K562 (cell line): ENCODE measurements around the gene AMIGO3. TPM values are rescaled to one million over a fixed set of nuclear protein-coding genes. Genes with fewer than 3 reads are reported as not detected.

Experiments used
- ARNT ChIP-seq, 2 experiments: fragments of 450-650 bp; IDR thresholded peaks; 2 replicates each; pipeline ENCODE4 v1.6.1; 2016; ENCODE audit warnings: mild to moderate bottlenecking in 1 of 2
- ETV5 ChIP-seq: sonication (generic); formaldehyde crosslinking; IDR thresholded peaks from 2 replicates; pipeline ENCODE4 v1.4.0; 2020; ENCODE audit warnings: low read depth, mild to moderate bottlenecking, missing genetic modification reagents
- FIP1L1 ChIP-seq: fragments of 200-400 bp; formaldehyde crosslinking; IDR thresholded peaks from 2 replicates; pipeline ENCODE4 v1.6.1; 2018; ENCODE audit warnings: mild to moderate bottlenecking, low read depth, low read length; ENCODE audit not compliant: poor library complexity, severe bottlenecking
- PHF20 ChIP-seq: fragments of 450-650 bp; IDR thresholded peaks from 2 replicates; pipeline ENCODE4 v1.6.1; 2018; ENCODE audit not compliant: partially characterized antibody
- SIN3B ChIP-seq: fragments of 450-650 bp; IDR thresholded peaks from 2 replicates; pipeline ENCODE4 v1.6.1; 2017; ENCODE audit warnings: low read depth, mild to moderate bottlenecking, moderate library complexity
- SMAD4 ChIP-seq: fragments of 250-450 bp; sonication (Bioruptor Pico); conservative IDR thresholded peaks from 2 replicates; pipeline ENCODE4 v1.8.0; 2021; ENCODE audit warnings: inconsistent platforms, mild to moderate bottlenecking, moderate library complexity
- TAL1 ChIP-seq: fragments of 450-650 bp; IDR thresholded peaks from 2 replicates; pipeline ENCODE4 v1.6.1; 2016; ENCODE audit warnings: mild to moderate bottlenecking
- THRAP3 ChIP-seq: fragments of 450-650 bp; IDR thresholded peaks from 2 replicates; pipeline ENCODE4 v1.6.1; 2016; ENCODE audit warnings: mild to moderate bottlenecking, inconsistent platforms, borderline replicate concordance
- ZC3H4 ChIP-seq: sonication (generic); formaldehyde crosslinking; IDR thresholded peaks from 2 replicates; pipeline ENCODE4 v1.9.0; 2021; ENCODE audit warnings: missing genetic modification reagents, borderline replicate concordance
- ZNF324 ChIP-seq: fragments of 250-450 bp; sonication (Bioruptor Pico); IDR thresholded peaks from 2 replicates; pipeline ENCODE4 v1.4.0; 2020; ENCODE audit warnings: mild to moderate bottlenecking
- polyA plus RNA-seq, 8 experiments: library from polyadenylated mRNA; depleted of rRNA in 4 of 8; stranded (reverse) in 5 of 8; unstranded in 3 of 8; fragments of >200 nt; fragmentation: Nextera tagmentation in 2 of 8; fragmentation: Illumina TruSeq in 1 of 8; extraction: Ambion mirVana in 2 of 8; extraction: Trizol in 1 of 8; gene quantifications; 2 replicates each; pipeline versions ENCODE4 v1.2.1 to v1.2.3, GENCODE V29; 2011 to 2014; ENCODE audit warnings: inconsistent platforms in 1 of 8, missing spikeins in 1 of 8
- total RNA-seq, 7 experiments: library from RNA; depleted of rRNA in 6 of 7; stranded (reverse); fragments of >200 nt in 6 of 7; fragmentation: Illumina TruSeq in 2 of 7; extraction: Trizol in 2 of 7; gene quantifications; 2 replicates each; pipeline versions ENCODE4 v1.2.1 to v1.2.3, GENCODE V29; 2011 to 2021; ENCODE audit warnings: low replicate concordance in 1 of 7
- TF ChIP-seq, protein P1 (sequence below): fragments of 250-450 bp; sonication (Bioruptor Pico); IDR thresholded peaks from 2 replicates; pipeline ENCODE4 v1.8.0; 2021; ENCODE audit warnings: moderate library complexity, mild to moderate bottlenecking, inconsistent platforms
- TF ChIP-seq, protein P2 (sequence below): fragments of 200-800 bp; sonication (Bioruptor generic); IDR thresholded peaks from 2 replicates; pipeline ENCODE4 v1.6.1; 2017; ENCODE audit warnings: missing genetic modification characterization, missing compliant biosample characterization
- TF ChIP-seq, protein P3 (sequence below), 2 experiments: fragments of 450-650 bp; conservative IDR thresholded peaks; 2 replicates each; pipeline ENCODE4 v1.6.1; 2017; ENCODE audit warnings: mild to moderate bottlenecking in 2 of 2, moderate library complexity in 2 of 2

AMIGO3 gene
- total and polyA plus RNA-seq, 9 of the 15 experiments (the other 6 are each of a cell fraction or from before 2014, with no cell fraction given) = 0.13 to 2.8 (median 0.44) TPM; not detected in 4

DNA sequence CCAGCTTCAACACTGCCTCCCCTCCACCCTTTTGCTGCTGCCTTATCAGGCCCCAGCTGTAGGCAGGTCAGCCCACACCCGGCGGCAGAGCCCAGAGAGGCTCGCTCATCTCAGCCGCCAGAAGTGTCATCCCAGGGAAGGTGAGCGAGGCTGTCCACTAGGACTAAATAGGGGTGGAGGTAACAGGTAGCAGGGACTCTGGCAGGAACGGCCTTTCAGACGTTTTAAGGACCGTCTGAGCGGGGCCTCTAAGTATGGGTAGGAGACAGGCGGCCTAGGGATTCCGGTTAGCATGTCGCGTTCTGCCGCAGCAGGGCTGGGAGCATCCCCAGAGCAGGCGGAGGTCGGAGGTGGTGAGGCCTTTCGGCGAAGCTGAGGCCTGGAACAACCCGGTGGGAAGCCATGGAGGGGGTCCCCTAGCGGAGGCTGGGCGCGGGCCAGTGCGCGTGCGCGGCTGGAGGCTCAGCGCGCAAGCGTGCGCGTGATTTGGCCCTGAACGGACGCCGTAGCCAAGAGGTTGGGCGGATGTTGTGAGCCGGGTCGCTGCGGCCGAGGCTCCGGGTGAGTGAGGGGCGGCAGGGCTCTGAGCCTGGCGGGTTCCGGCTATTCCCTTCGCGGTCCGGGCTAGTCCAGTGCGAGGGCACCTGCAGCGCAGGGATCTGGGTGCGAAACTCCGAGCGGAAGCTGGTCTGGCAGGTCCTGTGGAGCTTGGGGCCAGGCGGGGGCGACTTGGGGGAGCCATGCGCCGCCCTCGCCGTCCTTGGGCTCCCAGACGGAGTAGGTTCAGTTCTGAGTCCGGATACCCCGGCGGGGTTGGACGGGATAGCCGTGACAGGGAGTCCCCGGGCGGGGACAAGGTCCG is 30.2 kb downstream of the AMIGO3 start, which contains the start of the genes MST1 and RNF123 (continued):
- TF ChIP-seq ZNF324 (CRISPR knock-in tag) (no peak), THRAP3 (no peak), SMAD4 (CRISPR knock-in tag) (0 out of 2 replicates have a peak, but pooled peaks have one; percentile 18), ARNT (IDR thresholded peaks at IDR 0.05) (no peak), FIP1L1 (peak; percentile 54), SIN3B (peak; percentile 80), ZC3H4 (CRISPR knock-in tag) (no peak), ETV5 (peak; percentile 59; the same call in 1 of the 2 replicates), TAL1 (peak; percentile 65; the same call in 1 of the 2 replicates), PHF20 (peak; percentile 30)
- TF ChIP-seq, protein P1, sequence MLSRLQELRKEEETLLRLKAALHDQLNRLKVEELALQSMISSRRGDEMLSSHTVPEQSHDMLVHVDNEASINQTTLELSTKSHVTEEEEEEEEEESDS (CRISPR knock-in tag) = no peak
- TF ChIP-seq, protein P2, sequence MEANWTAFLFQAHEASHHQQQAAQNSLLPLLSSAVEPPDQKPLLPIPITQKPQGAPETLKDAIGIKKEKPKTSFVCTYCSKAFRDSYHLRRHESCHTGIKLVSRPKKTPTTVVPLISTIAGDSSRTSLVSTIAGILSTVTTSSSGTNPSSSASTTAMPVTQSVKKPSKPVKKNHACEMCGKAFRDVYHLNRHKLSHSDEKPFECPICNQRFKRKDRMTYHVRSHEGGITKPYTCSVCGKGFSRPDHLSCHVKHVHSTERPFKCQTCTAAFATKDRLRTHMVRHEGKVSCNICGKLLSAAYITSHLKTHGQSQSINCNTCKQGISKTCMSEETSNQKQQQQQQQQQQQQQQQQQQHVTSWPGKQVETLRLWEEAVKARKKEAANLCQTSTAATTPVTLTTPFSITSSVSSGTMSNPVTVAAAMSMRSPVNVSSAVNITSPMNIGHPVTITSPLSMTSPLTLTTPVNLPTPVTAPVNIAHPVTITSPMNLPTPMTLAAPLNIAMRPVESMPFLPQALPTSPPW = 0 out of 2 replicates have a peak, but pooled peaks have one; percentile 33
- TF ChIP-seq, protein P3, sequence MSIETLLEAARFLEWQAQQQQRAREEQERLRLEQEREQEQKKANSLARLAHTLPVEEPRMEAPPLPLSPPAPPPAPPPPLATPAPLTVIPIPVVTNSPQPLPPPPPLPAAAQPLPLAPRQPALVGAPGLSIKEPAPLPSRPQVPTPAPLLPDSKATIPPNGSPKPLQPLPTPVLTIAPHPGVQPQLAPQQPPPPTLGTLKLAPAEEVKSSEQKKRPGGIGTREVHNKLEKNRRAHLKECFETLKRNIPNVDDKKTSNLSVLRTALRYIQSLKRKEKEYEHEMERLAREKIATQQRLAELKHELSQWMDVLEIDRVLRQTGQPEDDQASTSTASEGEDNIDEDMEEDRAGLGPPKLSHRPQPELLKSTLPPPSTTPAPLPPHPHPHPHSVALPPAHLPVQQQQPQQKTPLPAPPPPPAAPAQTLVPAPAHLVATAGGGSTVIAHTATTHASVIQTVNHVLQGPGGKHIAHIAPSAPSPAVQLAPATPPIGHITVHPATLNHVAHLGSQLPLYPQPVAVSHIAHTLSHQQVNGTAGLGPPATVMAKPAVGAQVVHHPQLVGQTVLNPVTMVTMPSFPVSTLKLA (conservative IDR thresholded peaks at IDR 0.05) = peak; percentile 38 to 72; a peak in 3 of 4 replicates
